Cardiac muscle cell (in vitro differentiated cells and primary cell): ENCODE data around the gene NUP37. TPM values are rescaled to one million over a fixed set of nuclear protein-coding genes. Genes with fewer than 3 reads are reported as not detected.

Experiments
- DNase-seq, 2 donors: peaks; one replicate each; pipeline versions ENCODE4 v3.0.0 to v3.0.0-alpha.2; 2010 to 2017; ENCODE audit warnings: low read depth in 1 of 2, low spot score in 1 of 2
- H3K27ac ChIP-seq: fragments of 200-600 bp; sonication (generic); 2 replicates; pipeline ENCODE4 v1.5.1; 2016
- H3K27me3 ChIP-seq: fragments of 200-600 bp; sonication (generic); 2 replicates; pipeline ENCODE4 v1.6.0; 2016; ENCODE audit warnings: control low read depth
- H3K36me3 ChIP-seq: fragments of 200-600 bp; sonication (generic); 2 replicates; pipeline ENCODE4 v1.5.1; 2016; ENCODE audit warnings: control low read depth
- H3K4me1 ChIP-seq: fragments of 200-600 bp; sonication (generic); 2 replicates; pipeline ENCODE4 v1.8.1; 2017; ENCODE audit warnings: low read depth, mild to moderate bottlenecking, mixed run types
- H3K4me3 ChIP-seq: fragments of 200-600 bp; sonication (generic); 2 replicates; pipeline ENCODE4 v1.5.1; 2016; ENCODE audit warnings: mild to moderate bottlenecking
- H3K9me3 ChIP-seq: fragments of 200-600 bp; sonication (generic); 2 replicates; pipeline ENCODE4 v1.5.1; 2017; ENCODE audit warnings: low read depth, mild to moderate bottlenecking, control low read depth
- CTCF ChIP-seq: IDR thresholded peaks from 2 replicates; pipeline ENCODE4 v1.5.1; 2012; ENCODE audit warnings: low read depth, mild to moderate bottlenecking, low read length
- polyA plus RNA-seq: library from polyadenylated mRNA; unstranded; fragments of >200 nt; fragmentation: Nextera tagmentation; extraction: Ambion mirVana; gene quantifications from 2 replicates; pipeline ENCODE4 v1.2.1, GENCODE V29; 2016
- total RNA-seq: library from RNA; depleted of rRNA; stranded (reverse); fragments of >200 nt; gene quantifications from 2 replicates; pipeline ENCODE4 v1.2.3, GENCODE V29; 2016

NUP37 gene
- total and polyA plus RNA-seq, 2 experiments from 2014 or later, result 45.5 to 46.4 TPM

- no peak overlapping the region for H3K27ac ChIP-seq
- peaks cover 5% of the 10 kb centered on the region for H3K36me3 ChIP-seq
- H3K4me3 ChIP-seq, result no peak overlapping the region
- peaks cover 5% of the 10 kb centered on the region for H3K4me1 ChIP-seq
- DNase-seq, result no peak
- no peaks in the 10 kb centered on the region for H3K27me3 ChIP-seq
- no peaks in the 10 kb centered on the region for H3K9me3 ChIP-seq
- no peak for TF ChIP-seq CTCF
Observed at GRCh38 chr12:102059343-102059742, 60.6 kb downstream of the NUP37 start.

- peaks cover 5% of the 10 kb centered on the region for H3K36me3 ChIP-seq
- no peaks in the 10 kb centered on the region for H3K27me3 ChIP-seq
- no peak overlapping the region for H3K27ac ChIP-seq
- TF ChIP-seq CTCF, result no peak
- peaks cover 5% of the 10 kb centered on the region for H3K4me1 ChIP-seq
- no peak overlapping the region for H3K4me3 ChIP-seq
- DNase-seq, result no peak
- no peaks in the 10 kb centered on the region for H3K9me3 ChIP-seq
Observed at GRCh38 chr12:102054345-102054744, 65.6 kb downstream of the NUP37 start.

GRCh38 chr12:102053062-102053349 lies 66.9 kb downstream of the NUP37 start:
- Histone ChIP-seq H3K36me3 (peaks cover 5% of the 10 kb centered on the region), H3K4me3 (no peak overlapping the region), H3K27me3 (no peaks in the 10 kb centered on the region), H3K4me1 (peaks cover 5% of the 10 kb centered on the region), H3K9me3 (no peaks in the 10 kb centered on the region), H3K27ac (no peak overlapping the region)
- no peak for TF ChIP-seq CTCF
- DNase-seq, result no peak

GRCh38 chr12:102052192-102053061 lies 67.5 kb downstream of the NUP37 start:
- no peaks in the 10 kb centered on the region for H3K9me3 ChIP-seq
- no peak for TF ChIP-seq CTCF
- no peak for DNase-seq
- H3K27ac ChIP-seq, result no peak overlapping the region
- no peaks in the 10 kb centered on the region for H3K27me3 ChIP-seq
- peaks cover 5% of the 10 kb centered on the region for H3K36me3 ChIP-seq
- H3K4me1 ChIP-seq, result peaks cover 5% of the 10 kb centered on the region
- no peak overlapping the region for H3K4me3 ChIP-seq

GRCh38 chr12:102051431-102051965 lies 68.4 kb downstream of the NUP37 start:
- TF ChIP-seq CTCF, result no peak
- no peak for DNase-seq
- peaks cover 5% of the 10 kb centered on the region for H3K36me3 ChIP-seq
- H3K4me3 ChIP-seq, result no peak overlapping the region
- no peak overlapping the region for H3K27ac ChIP-seq
- H3K4me1 ChIP-seq, result peaks cover 5% of the 10 kb centered on the region
- no peaks in the 10 kb centered on the region for H3K9me3 ChIP-seq
- no peaks in the 10 kb centered on the region for H3K27me3 ChIP-seq
